Putamen (tissue), 1 donor: ENCODE data around the gene TMEM184C.

Source experiments
- DNase-seq: peaks from one replicate; pipeline ENCODE4 v3.0.0-alpha.2; 2016; ENCODE audit warnings: low spot score

Gene TMEM184C

GRCh38 chr4:147655639-147656038, 38.4 kb downstream of the TMEM184C start:
- no peak for DNase-seq

DNA sequence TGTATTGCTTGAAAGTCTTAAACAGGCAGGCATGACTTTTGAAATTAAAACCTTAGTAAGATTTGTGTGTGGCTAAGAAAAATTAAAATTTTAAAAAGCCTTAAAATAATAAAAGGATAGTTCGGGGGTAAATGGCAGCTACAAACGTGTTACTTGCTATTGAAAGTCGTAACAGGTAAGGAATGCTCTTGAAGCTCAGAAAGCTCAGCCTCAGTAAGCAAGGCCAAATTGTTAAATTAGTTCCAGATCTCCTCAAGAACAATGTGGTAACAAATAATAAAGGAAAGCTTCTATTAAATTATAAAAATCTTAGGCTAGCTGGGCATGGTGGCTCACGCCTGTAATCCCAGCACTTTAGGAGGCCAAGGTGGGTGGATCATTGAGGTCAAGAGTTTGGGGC, 41.3 kb downstream of the TMEM184C start:
- no peak for DNase-seq

DNA sequence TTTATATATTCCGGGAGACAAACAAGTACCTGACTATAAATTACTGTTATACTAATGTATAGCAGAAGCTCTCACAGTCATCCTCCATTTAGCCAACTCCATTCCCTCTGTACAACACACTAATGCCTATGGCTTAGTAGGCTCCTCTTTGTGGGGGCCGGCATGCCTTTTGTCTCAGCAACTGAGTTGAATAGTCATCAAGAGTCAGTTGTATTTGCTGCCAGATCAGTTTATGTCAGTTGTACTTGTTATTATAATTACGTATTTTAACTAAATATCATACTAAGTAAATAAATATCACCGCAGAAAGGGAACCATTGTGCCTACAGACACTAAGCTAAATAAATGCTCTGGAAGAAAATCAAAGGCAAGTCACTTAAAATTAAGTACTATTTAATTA, 56.9 kb downstream of the TMEM184C start:
- no peak for DNase-seq

DNA sequence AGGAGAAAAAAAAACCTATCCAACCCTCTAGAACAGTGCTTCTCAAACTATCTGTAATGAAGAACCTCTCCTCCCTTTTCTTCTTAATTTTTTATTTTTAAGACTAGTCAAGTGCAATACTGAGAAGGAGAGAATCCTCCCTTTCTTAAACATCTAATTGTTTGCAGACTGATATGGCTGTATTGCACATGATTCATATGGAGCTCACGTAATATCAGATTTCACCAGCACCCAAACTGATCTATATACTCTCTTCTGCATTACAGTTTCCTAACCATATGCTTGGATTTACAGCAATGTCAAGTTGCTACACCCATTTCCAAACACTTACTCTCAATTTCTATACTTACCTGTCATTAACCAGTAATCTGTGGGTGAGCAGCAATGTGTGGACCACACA, 57.3 kb downstream of the TMEM184C start:
- DNase-seq: no peak

DNA sequence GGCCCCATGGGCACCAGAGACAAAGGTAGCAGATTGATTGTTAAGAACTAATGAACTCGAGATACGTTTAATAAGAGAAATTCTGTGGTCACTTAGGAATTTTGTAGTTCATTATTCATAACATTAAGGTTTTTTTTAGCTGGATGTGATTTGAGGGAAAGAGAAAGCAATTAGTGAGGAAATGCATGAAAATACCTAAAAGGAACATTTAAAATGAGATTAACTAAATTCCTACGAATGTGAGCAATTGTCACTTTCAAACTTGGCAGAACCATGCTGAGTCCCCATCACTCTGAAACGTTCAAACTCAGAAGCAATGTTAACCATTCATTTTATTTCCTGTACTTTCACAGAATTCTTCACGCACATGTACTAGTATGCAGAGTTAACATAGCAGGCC, 60.9 kb downstream of the TMEM184C start:
- no peak for DNase-seq

DNA sequence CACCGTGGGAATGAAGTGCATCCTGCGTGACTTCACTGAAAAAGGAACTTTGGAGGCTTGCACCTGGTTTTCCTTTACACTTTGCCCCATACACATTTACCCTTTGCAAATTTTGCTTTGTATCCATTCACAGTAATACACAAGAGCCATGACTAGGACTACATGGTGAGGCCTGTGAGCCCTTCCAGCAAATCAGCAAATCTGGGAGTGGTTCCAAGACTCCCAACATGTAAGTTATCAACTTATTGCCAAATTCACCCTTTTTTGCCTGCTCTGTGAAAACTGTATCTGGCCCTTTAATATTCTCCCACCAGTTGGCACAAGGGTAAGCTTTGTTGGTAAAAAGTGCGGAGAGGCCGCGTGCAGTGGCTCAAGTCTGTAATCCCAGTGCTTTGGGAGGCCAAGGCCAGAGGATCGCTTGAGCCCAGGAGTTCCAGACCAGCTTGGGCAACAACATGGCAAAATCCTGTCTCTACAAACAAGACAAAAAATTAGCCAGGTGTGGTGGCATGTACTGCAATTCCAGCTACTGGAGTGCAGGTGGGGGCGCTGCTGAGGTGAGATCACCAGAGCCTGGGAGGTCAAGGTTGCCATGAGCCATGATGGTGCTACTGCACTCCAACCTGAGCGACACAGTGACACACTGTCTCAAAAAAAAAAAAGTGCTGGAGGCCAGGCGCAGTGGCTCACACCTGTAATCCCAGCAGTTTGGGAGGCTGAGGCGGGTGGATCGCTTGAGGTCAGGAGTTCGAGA, 61.8 kb downstream of the TMEM184C start:
- DNase-seq: no peak

- DNase-seq: no peak
Observed at GRCh38 chr4:147682755-147683154, 65.6 kb downstream of the TMEM184C start.

- no peak for DNase-seq
Observed at GRCh38 chr4:147683188-147683591, 66.0 kb downstream of the TMEM184C start.

- DNase-seq: peak; percentile 86
Observed at GRCh38 chr4:147683717-147684700, 66.8 kb downstream of the TMEM184C start, which contains the start of gene PRMT9. TSS of gene PRMT9 (minus strand) at chr4:147684163. CDS start at chr4:147683987, 176 bp downstream.

- DNase-seq: no peak
Observed at GRCh38 chr4:147689067-147689466, 71.9 kb downstream of the TMEM184C start.

- DNase-seq: no peak
Observed at GRCh38 chr4:147691820-147692219, 74.6 kb downstream of the TMEM184C start.

DNA sequence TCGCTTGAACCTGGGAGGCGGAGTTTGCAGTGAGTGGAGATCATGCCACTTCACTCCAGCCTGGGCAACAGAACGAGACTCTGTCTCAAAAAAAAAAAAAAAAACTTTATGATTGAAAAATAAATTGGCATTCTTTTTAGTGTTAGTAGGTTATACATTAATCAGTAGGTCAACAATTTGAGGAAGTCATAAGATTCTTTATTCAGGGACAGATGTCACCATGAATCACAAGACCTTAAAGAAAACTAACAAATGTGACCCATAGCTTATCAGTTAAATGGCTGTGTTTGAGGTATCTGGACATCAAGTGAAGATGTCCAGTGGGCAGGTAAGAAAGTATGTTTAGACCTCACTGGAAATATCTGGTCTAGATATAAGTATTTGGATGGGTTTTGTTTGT, 76.0 kb downstream of the TMEM184C start:
- DNase-seq: no peak

DNA sequence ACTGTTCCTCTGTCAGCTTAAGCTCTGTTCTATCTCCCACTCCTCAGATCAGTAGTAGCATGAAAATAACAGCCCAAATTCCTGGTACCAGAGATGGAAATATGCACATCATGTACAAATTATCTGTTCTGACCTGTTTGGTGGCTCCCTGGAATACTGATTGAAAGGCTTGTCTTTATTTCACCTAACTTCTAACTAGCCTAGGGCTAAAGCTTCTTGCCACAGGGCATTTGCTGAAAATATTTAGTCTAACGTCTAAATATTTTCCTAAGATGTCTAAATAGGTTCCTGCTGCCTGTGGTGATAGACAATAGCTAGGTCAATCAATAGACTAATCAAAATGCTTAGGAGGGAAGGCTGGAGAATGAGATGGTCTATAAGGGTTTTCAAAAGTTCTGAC, 79.7 kb downstream of the TMEM184C start:
- no peak for DNase-seq

- no peak for DNase-seq
Observed at GRCh38 chr4:147704846-147705245, 87.6 kb downstream of the TMEM184C start.

- DNase-seq: peak; percentile 39
Observed at GRCh38 chr4:147707892-147708672, 90.9 kb downstream of the TMEM184C start.

- no peak for DNase-seq
Observed at GRCh38 chr4:147709999-147710398, 92.8 kb downstream of the TMEM184C start.

DNA sequence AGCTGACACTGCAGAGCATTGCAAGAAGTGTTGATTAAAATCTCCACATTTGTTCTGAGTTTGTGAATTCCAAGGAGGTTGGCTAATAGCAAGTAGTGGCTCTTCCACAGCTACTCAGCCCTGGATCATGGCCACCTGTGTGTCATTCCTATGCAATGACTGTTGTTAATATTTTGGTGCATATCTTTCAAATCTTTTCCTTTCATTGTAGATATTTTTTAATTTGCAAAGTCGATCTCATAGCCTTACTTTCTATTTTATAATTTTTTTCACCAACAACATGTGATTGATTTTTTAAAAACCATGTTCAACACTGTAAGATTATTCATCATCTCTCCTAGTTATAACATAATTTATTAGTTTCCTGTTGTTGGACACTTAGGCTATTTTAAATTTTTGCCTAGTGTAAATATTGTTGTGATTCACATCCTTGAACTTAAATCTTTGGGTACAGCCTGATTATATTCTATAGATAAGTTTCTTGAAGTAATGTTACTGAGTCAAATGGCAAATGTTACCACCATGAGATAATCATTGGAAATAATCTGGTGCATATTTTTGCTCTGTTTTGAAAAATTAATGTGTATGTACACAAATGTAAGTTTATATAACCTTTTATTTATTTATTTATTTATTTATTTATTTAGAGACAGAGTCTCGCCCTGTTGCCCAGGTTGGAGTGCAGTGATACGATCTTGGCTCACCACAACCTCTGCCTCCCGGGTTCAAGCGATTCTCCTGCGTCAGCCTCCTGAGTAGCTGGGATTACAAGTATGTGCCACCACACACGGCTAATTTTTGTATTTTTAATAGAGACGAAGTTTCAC, 97.6 kb downstream of the TMEM184C start:
- no peak for DNase-seq

DNA sequence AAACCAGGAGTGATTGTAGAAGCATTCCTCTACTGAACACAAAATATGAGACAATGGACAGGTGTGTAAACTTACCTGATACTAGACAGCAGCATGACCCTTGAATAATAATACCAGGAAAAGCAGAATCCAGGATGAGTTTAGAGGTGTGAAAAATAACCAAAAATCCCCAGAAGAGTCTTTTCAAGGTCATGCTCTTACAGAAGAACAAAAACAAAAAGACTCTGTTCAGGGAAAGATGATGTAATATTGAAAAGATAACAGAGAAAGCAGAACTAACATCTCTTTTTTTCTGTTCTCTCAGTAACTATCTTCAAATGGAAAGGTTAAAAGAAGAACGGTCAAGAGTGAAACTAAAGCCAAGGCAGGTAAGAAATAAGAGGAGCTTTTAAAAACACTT, 100.7 kb downstream of the TMEM184C start:
- no peak for DNase-seq
